Ectodermal cell (in vitro differentiated cells): Measurements from ENCODE around the gene CEP85.

Experiments
- H3K27ac ChIP-seq: 2 replicates; pipeline ENCODE4 v1.7.0; 2013; ENCODE audit warnings: mild to moderate bottlenecking, low read depth, low read length; ENCODE audit not compliant: insufficient read depth, poor library complexity, severe bottlenecking
- H3K27me3 ChIP-seq: 2 replicates; pipeline ENCODE4 v1.7.0; 2013; ENCODE audit warnings: mild to moderate bottlenecking, low read length; ENCODE audit not compliant: insufficient read depth, control insufficient read depth, poor library complexity, severe bottlenecking
- H3K36me3 ChIP-seq: one replicate; pipeline ENCODE4 v1.7.0; 2013; ENCODE audit warnings: low read length; ENCODE audit not compliant: control insufficient read depth, insufficient read depth
- H3K4me1 ChIP-seq: one replicate; pipeline ENCODE4 v1.7.0; 2013; ENCODE audit warnings: low read length; ENCODE audit not compliant: control insufficient read depth, insufficient read depth
- H3K4me3 ChIP-seq: 2 replicates; pipeline ENCODE4 v1.7.0; 2013; ENCODE audit warnings: low read depth, low read length, control low read depth; ENCODE audit not compliant: insufficient read depth
- H3K9me3 ChIP-seq: 2 replicates; pipeline ENCODE4 v1.7.0; 2013; ENCODE audit warnings: mild to moderate bottlenecking, low read length, moderate library complexity; ENCODE audit not compliant: control insufficient read depth
- WGBS, 2 experiments: methylation state at CpG; one replicate each; pipeline ENCODE4 v1.1.7; 2013; ENCODE audit warnings: missing lambda C conversion rate in 2 of 2; 5-methylcytosine and 5-hydroxymethylcytosine counted together

CEP85 gene

DNA sequence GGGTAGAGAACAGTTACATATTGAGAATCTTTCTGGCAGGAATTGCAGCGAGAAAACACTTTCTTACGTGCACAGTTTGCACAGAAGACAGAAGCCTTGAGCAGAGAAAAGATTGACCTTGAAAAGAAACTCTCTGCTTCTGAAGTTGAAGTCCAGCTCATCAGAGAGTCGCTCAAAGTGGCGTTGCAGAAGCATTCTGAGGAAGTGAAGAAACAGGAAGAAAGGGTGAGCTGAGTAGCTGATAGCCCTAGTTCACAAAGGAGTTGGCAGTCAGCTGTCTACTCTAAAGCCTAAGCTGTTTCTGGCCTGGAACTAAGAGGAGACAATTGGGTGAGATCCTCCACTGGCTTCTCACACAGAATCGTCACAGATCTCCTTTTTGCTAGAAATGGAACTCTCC lies 25.6 kb downstream of the CEP85 start:
- Histone ChIP-seq H3K4me3 (no peak overlapping the region), H3K4me1 (no peaks in the 10 kb centered on the region), H3K36me3 (peaks cover 64% of the 10 kb centered on the region), H3K27me3 (no peaks in the 10 kb centered on the region), H3K9me3 (no peaks in the 10 kb centered on the region), H3K27ac (no peak overlapping the region)
- WGBS, 2 experiments = 95 to 96% methylated on average over 5 of the region's 5 CpGs

DNA sequence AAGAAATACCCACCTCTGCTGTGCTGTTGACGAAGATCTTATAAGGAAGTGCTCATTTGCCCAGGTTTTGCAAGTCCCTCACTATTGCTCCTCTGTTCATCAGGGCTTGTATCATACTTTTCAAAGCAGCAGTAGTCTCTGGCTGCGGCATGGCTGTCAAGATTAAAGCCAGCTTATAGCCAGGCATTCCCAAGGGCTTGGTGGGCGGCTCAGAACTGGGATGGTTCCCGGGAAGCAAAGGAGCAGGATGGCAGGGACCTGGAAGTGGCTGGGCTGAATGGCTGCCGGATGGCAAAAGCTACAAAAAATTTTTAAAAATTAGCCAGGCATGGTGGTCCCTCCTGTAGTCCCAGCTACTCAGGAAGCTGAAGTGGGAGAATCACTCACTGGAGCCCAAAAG lies 29.2 kb downstream of the CEP85 start:
- H3K4me1 ChIP-seq = no peaks in the 10 kb centered on the region
- H3K4me3 ChIP-seq = no peak overlapping the region
- H3K36me3 ChIP-seq = peaks cover 68% of the 10 kb centered on the region
- WGBS, 2 experiments = 94% methylated on average over 5 of the region's 5 CpGs
- no peaks in the 10 kb centered on the region for H3K9me3 ChIP-seq
- no peak overlapping the region for H3K27ac ChIP-seq
- no peaks in the 10 kb centered on the region for H3K27me3 ChIP-seq

DNA sequence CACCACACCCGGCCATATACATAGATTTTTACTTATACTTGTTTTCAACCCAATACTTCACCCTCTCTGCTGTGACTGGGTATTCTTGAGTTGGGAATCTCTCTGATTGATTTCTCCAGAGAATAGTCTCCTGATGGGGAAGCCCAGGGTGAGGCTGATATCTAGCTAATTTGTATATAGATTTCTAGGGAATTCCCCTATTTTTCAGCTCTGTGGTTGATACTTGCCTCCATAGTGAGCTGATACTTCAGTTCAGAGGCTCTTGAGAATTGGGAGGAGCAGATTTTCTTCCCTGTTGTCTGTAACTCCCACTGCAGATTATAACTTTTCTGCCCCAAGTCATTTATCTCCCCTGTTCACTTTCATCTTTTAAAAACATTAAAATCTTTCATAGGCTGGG lies 31.4 kb downstream of the CEP85 start:
- no peaks in the 10 kb centered on the region for H3K4me1 ChIP-seq
- H3K36me3 ChIP-seq = peaks cover 71% of the 10 kb centered on the region
- no peak overlapping the region for H3K27ac ChIP-seq
- H3K27me3 ChIP-seq = no peaks in the 10 kb centered on the region
- 100% methylated on average over 1 of the region's 1 CpG for WGBS, 2 experiments
- no peaks in the 10 kb centered on the region for H3K9me3 ChIP-seq
- no peak overlapping the region for H3K4me3 ChIP-seq

DNA sequence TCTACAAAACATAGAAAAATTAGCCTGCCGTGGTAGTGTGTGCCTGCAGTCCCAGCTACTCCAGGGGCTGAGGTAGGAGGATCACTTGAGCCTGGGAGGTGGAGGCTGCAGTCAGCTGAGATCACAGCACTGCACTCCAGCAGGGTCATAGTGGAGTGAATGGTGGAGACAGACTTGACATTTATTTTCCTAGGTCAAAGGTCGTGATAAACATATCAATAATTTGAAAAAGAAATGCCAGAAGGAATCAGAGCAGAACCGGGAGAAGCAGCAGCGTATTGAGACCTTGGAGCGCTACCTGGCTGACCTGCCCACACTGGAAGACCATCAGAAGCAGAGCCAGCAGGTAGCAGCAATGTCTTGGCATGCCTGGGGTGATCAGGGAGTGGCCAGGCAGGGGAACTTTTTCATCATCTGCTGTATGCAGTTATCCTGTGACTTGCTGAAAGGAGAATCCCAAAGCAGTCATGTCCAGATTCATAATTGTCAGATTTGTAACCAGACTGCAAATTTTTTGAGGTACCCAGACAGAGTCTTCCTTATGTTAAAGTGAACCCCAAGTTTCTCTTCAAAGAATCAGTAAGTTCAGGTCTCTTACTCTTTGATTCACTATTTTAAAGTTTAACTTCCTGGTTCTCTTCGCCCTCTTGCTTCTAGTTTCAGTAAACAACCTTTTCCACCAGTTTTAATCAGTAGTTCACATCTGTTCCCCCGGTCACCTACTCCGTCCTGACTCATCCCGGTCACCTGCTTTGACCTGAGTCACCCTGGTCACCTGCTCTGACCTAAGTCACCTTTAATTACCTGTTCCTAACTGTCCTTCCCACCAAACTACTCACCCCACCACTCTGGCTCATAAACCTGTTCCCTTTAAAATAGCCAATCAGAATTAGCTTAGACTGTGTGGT lies 34.5 kb downstream of the CEP85 start:
- Histone ChIP-seq H3K36me3 (peaks cover 70% of the 10 kb centered on the region), H3K4me1 (no peaks in the 10 kb centered on the region), H3K27me3 (no peaks in the 10 kb centered on the region), H3K27ac (no peak overlapping the region), H3K9me3 (no peaks in the 10 kb centered on the region), H3K4me3 (no peak overlapping the region)
- WGBS, 2 experiments = 95 to 96% methylated on average over 9 of the region's 9 CpGs

DNA sequence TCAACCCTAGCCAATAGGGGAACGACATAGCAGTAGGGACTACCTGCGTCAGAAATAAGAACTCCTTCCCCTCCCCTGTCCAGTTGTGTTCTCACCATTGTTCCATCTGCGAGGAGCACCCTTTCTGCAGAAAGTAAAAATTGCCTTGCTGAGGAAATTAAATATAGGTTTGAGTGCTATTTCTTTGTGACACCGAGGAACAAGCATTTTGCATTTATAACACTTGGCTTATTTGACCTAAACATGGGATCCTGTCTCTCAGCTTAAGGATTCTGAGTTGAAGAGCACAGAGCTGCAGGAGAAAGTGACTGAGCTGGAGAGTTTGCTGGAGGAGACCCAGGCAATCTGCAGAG lies 35.2 kb downstream of the CEP85 start:
- H3K36me3 ChIP-seq = peaks cover 69% of the 10 kb centered on the region
- H3K9me3 ChIP-seq = no peaks in the 10 kb centered on the region
- H3K27me3 ChIP-seq = no peaks in the 10 kb centered on the region
- no peaks in the 10 kb centered on the region for H3K4me1 ChIP-seq
- WGBS, 2 experiments = 99% methylated on average over 4 of the region's 4 CpGs
- H3K27ac ChIP-seq = no peak overlapping the region
- no peak overlapping the region for H3K4me3 ChIP-seq

DNA sequence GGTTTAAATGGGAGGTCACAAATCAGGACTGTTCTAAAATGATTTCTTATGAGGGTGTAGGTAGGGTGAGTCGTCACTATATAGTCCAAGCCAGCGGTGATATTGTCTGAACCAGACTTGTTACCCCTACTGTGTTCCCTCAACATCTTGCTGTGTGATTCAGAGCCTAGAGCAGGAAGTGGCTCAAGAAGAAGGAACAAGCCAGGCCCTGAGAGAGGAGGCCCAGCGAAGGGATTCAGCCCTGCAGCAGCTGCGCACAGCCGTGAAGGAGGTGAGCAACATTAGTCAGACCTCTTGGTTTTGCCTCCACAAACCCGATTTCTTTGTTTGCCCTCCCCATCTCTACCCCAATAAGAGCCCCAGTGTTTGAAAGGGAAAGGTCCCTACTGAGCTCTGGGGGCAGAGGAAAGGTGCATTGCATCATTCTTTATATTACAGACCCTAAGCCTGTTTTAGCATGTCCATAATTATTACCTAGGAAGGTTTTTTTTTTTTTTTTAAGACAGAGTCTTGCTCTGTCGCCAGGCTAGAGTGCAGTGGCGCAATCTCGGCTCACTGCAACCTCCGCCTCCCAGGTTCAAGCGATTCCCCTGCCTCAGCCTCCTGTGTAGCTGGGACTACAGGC lies 40.9 kb downstream of the CEP85 start:
- H3K9me3 ChIP-seq = no peaks in the 10 kb centered on the region
- H3K36me3 ChIP-seq = peaks cover 52% of the 10 kb centered on the region
- H3K4me1 ChIP-seq = peaks cover 11% of the 10 kb centered on the region
- H3K27me3 ChIP-seq = no peaks in the 10 kb centered on the region
- H3K4me3 ChIP-seq = no peak overlapping the region
- 93 to 94% methylated on average over 11 of the region's 11 CpGs for WGBS, 2 experiments
- H3K27ac ChIP-seq = no peak overlapping the region

DNA sequence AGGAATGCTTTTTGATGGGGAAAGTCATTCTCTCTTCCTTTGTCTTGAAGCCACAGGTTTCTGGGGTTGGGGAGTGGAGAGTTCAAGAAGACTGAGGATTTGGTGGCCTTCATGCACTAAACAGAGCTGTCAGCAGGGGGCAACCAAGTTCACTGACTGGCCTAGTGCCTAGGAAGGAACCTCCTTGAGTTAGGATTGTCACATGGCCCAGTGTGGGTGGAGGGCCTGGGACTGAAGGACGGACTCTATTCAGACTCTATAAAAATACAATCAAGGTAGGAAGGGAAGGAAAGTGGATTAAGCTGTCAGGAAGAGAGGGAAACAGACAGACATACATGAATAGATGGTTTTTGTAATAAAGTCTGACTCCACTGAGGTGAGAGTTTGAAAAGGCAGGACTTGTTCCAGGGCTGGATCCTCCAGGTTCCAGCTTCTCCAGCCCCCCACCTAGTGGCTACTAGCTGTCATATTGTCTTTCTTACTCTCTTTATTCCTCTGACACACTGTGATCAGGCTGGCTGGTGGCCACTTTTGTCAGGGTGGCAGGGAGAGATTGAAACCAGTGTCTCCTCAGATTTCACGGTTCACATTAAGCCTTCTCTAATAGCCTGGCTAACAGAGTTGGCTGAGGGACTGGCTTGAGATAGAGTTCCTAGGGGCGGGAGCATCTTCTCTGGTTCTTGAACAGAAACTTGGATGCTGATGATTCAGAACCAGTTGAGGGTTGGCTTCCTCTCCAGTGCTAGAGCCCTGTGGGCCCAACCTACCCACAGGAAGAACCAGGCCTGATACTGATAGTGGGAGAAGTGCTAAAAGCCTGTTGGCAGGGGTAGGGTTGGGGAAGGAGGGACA lies 41.8 kb downstream of the CEP85 start:
- H3K27ac ChIP-seq = no peak overlapping the region
- peaks cover 43% of the 10 kb centered on the region for H3K36me3 ChIP-seq
- no peaks in the 10 kb centered on the region for H3K9me3 ChIP-seq
- H3K27me3 ChIP-seq = no peaks in the 10 kb centered on the region
- 82 to 90% methylated on average over 2 to 3 of the region's 3 CpGs for WGBS, 2 experiments
- peaks cover 15% of the 10 kb centered on the region for H3K4me1 ChIP-seq
- no peak overlapping the region for H3K4me3 ChIP-seq

DNA sequence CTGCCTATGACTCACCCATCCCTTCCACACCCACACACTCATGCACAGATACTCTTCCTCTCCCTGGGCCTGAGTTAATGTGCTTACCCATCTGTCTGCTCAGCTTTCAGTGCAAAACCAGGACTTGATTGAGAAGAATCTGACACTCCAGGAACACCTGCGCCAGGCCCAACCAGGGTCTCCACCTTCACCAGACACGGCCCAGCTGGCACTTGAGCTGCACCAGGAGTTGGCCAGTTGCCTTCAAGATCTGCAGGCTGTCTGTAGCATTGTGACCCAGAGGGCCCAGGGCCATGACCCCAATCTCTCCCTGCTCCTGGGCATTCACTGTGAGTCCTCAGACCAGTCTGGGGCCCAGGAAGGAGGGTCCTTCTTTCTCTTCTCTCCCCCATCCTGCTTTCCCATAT lies 42.4 kb downstream of the CEP85 start:
- Histone ChIP-seq H3K36me3 (peaks cover 37% of the 10 kb centered on the region), H3K4me1 (peaks cover 21% of the 10 kb centered on the region), H3K4me3 (no peak overlapping the region), H3K27me3 (no peaks in the 10 kb centered on the region), H3K9me3 (no peaks in the 10 kb centered on the region), H3K27ac (no peak overlapping the region)
- WGBS, 2 experiments = 93 to 99% methylated on average over 2 of the region's 2 CpGs

DNA sequence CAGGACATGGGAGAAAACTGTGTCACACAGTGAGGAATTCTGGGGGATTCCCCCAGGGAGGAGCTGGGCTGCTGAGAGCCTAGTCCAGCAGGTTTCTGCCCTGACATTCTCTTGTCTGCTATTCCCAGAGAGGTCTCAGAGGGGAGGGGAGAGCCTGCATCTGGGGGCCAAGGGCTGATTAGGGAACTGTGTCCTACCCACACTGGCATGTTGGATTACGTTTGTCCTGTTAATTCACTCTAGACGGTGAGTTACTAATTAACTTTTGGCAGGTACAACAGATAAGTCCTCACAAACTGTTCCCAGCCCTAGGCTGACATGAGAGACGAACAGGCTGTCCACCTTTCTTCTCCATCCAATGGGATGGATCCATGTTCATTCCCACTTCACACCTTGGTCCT lies 43.3 kb downstream of the CEP85 start:
- Histone ChIP-seq H3K4me1 (peaks cover 29% of the 10 kb centered on the region), H3K36me3 (peaks cover 29% of the 10 kb centered on the region), H3K9me3 (no peaks in the 10 kb centered on the region), H3K27me3 (no peaks in the 10 kb centered on the region), H3K27ac (no peak overlapping the region), H3K4me3 (no peak overlapping the region)
- WGBS, 2 experiments = 94 to 97% methylated on average over 3 of the region's 3 CpGs

DNA sequence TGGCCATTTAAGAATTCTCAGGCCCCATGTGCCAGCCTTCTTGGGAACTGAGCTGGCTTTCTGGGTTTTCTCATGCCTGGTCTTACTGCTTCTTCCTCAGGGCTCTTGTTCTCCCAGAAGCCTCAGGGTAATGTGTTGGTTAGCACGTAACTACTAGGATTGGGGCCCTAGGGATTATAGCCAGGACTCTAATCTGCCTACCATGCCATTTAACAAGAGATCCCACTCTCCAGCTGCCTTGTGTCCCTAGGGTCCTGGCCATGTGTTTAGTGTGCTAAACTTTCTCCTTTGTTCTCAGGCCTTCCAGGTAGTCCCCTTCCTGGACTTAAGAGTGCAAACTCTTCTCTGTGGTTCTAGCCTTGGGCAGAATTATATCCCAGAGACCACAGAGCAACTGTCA lies 43.7 kb downstream of the CEP85 start:
- WGBS, 2 experiments = 93 to 95% methylated on average over 1 of the region's 1 CpG
- Histone ChIP-seq H3K27ac (no peak overlapping the region), H3K27me3 (no peaks in the 10 kb centered on the region), H3K36me3 (peaks cover 27% of the 10 kb centered on the region), H3K4me3 (no peak overlapping the region), H3K9me3 (no peaks in the 10 kb centered on the region), H3K4me1 (peaks cover 34% of the 10 kb centered on the region)
